ENCODE results near the gene SCAMP2.
A peak's percentile ranks its signal among the peaks of the same experiment; 100 is the strongest.
"Not testable (repeated sequence)": the region's sequence is repeated elsewhere in the genome, so short reads cannot be mapped to it uniquely, and the experiment has no call there.

The SCAMP2 gene

DNA sequence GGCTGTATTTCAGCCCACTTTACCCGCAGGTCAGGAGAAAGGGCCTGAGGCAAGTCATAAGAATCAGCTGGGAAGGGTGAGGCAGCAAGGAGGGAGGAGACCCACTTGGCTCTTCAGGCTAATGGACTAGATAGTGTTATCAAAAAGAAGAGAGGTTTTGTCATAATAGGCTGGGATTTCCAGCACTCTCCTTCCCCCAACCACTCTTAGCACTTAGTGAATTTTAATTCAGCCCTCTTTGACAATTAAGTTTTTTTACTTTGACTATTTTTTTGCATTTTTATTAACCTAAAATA lies 17.4 kb upstream of the SCAMP2 start:
- DNase-seq (ENCODE audit: low read depth), result no peak

DNA sequence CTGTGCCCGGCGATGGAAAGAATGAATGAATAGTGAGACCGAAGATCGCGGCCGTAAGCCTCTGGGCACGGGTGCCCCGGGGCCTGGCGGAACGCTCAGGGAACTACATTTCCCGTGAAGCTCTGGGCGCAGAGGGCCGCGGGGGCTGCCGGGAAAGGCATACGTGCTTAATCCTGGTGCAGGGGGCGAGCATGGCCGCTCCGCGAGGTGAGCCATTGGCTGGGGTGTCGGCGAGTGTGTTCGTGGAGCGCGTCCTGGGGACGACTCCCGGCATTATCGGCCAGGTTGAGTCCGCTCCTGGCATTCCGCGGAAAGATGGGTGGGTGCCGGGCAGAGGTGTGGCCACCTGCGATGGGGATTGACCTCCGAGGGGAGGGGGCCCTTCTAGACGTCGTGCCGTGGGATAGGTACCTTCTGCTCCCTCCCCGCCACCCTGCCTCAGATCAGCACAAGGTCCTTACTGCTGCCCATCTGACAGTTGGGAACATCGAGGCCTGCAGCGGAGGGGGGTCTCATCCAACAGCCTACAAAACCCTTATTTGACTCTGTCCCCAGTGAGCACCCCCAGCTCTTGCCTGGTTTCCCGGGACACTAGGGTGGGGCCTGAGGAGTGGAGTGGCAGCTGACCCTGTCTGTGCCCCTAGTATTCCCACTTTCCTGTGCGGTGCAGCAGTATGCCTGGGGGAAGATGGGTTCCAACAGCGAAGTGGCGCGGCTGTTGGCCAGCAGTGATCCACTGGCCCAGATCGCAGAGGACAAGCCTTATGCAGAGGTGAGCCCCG lies 16.9 kb upstream of the SCAMP2 start, which contains the start of gene MPI:
MPI (plus strand) TSS at position 160 of the 782 bp plus-strand sequence; CDS start at position 192, 32 bp downstream.
- peak; percentile 79 for DNase-seq (ENCODE audit: low read depth)

GRCh38 chr15:74889390-74889882 lies 16.3 kb upstream of the SCAMP2 start:
- no peak for DNase-seq (ENCODE audit: low read depth)

DNA sequence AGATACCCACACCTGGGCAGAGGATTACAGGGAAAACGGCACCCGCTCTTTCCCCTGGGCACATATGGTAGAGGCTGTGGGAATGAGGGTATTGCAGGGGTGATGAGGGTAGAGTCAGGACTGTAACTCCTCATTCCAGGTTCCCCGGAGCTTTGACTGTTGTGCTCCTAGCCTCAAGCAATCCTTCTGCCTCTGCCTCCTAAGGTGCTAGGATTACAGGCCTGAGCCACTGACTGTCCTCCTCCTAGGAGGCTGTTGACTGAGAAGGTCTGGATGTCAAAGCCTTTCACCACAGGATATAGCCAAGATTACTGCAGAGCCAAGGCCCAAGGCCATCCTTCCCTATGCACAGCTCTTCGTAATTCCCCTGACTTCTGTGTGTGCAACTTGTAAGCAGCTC lies 15.6 kb upstream of the SCAMP2 start:
- no peak for DNase-seq (ENCODE audit: low read depth)

GRCh38 chr15:74887537-74888193 lies 14.5 kb upstream of the SCAMP2 start:
- DNase-seq (ENCODE audit: low read depth), result not testable (repeated sequence)

DNA sequence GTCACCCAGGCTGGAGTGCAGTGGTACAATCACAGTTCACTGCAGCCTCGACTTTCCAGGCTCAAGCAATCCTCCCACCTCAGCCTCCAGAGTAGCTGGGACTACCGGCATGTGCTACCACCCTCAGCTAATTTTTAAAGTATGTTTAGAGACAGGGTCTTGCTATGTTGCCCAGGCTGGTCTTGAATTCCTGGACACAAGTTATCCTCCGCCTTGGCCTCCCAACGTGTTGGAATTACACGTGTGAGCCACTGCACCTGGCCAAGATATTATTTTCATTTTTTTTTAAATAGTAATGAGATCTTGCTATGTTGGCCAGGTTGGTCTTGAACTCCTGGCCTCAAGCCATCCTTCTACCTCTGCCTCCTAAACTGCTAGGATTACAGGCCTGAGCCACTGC lies 12.3 kb upstream of the SCAMP2 start:
- no peak for DNase-seq (ENCODE audit: low read depth)

- DNase-seq (ENCODE audit: low read depth), result no peak
Observed at GRCh38 chr15:74884428-74885223, 11.5 kb upstream of the SCAMP2 start.

DNA sequence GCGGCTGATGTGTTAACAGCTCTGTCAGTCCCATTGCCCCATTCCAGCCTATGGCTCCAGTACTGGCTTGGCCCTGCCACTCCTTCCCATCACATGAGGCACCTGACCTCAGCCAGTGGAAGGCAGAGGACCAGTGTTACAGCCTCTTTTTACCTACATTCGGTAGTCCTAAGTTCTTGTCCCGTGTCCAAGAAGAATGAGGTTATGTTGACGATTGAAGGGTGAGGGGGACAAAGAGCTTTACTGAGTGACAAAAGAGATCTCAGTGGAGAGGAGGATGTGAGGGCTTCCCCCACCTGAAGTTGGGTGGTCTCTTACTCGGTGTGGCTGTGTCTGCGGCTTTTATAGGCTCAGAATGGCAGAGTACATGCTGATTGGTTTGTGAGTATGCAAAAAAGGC lies 9.4 kb upstream of the SCAMP2 start:
- no peak for DNase-seq (ENCODE audit: low read depth)

GRCh38 chr15:74878273-74878672 lies 5.1 kb upstream of the SCAMP2 start:
- no peak for DNase-seq (ENCODE audit: low read depth)

- no peak for DNase-seq (ENCODE audit: low read depth)
Observed at GRCh38 chr15:74873756-74874424, 725 bp upstream of the SCAMP2 start.

DNA sequence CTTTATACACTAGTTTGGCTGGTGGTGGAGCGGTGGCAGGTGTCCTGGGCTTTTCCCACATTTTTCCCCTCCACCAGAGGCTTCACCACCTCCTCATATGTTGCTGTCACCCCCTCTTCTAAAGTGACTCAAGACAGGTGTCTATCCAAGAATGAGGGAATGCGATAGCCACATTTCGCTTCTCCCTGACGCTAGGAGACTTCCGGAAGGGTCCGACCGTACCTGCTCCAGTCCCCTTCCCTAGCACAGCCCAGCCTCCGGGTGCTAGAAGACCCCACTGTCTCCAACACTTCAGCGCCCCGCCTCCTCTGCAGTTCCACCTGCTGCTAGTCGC lies 496 bp downstream of the SCAMP2 start:
- DNase-seq (ENCODE audit: low read depth), result no peak

- no peak for DNase-seq (ENCODE audit: low read depth)
Observed at GRCh38 chr15:74870436-74871215, 2.5 kb downstream of the SCAMP2 start.

DNA sequence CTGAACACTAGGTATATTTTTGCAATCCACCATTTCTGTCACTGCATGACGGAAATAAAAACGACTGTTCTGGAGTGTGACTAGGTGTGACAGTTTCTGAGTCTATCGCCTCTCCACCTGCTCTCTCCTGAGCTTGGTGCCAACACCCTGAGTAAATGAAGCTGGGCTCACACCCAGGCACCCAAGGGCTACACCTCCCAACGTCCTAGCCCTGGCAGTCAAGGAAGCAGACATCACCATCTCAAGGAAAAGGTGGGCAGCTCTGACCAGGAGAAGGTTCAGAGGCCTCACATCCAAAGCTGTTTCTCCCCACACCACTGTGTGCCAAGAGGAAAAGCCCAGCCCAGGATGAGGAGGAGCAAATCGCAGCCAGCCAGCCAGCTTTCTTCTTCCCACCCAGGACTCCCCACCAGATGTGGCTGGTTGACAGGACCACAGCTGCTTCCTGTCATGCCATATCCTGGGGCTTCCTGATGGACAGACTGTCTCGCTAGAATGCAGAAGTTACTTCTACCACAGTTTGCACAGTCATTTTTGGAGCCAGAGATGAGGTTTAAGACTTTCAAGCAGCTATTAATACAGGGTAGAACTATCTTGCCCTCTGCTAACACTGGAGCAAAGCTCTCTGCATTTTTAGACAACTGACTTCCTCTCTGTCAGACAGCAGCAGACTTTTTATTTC lies 3.3 kb downstream of the SCAMP2 start:
- DNase-seq (ENCODE audit: low read depth), result no peak

DNA sequence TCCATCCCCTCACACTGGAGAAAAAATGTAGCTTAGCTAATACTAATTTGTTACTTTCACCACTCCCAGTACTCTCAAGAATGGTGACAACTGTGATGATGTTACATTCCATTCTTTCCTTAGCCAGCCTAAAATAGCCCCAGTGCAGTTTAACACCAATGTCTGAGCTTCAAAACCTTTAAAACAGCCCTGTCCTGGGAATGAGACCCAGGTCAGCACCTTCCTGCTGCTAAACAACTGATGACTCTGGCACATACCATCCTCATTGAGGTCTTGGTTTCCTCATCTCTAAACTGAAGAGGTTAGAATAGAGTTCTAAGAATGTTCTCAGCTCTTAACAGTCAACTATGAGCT lies 3.8 kb downstream of the SCAMP2 start:
- DNase-seq (ENCODE audit: low read depth), result no peak

DNA sequence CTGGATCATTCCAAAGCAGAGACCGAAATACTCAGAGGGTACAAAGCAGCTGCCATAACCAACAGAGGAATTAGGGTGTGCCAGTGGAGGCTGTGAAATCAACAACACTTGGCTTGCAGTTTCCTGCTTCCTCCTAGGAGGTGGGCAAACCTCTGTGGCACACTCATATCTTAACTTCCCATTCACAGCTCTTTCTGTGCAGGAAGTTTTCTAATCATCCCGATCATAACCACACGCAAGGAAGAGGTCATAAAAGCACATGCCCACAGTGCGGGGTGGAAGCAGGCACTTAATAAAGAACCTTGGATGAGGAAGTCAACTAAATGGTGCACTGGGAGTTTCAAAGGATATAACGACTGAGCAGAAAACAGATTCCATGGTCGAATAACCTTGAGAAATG lies 5.1 kb downstream of the SCAMP2 start:
- DNase-seq (ENCODE audit: low read depth), result no peak

GRCh38 chr15:74867466-74868038 lies 5.6 kb downstream of the SCAMP2 start:
- DNase-seq (ENCODE audit: low read depth), result no peak

DNA sequence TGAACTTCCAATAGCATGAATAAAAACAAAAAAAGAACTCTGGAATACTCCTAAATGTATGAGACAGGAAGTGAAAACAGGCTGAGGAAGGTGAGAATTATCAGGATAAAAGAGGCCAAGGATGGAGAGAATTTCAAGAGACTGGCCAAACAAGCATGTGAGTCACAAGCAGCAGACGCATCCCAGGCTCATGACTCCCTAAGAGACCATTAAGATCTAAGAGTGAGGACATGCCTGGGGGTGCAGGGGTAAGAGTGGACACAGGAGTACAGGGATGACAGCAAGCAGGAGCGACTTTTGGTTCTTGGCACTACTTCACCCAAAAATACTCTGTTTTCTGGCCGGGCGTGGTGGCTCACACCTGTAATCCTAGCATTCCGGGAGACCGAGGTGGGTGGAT lies 7.1 kb downstream of the SCAMP2 start:
- no peak for DNase-seq (ENCODE audit: low read depth)

DNA sequence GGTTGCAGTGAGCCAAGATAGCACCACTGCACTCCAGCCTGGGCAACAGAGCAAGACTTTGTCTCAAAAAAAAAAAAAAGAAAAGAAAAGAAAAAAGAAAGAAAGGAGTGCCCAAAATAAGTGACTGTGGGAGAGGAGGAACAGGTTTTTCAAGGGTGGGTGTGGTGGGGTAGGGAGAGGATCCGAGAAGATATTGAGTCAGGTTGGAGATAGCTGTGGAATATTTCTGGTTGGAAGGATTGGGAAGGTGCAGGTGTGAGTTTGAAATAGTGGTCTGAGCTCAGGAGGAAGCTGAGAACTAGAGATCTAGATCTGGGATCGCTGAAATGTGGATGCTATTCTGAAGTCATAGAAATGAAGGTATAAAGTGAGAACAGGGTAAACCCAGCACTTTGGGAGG lies 7.8 kb downstream of the SCAMP2 start:
- no peak for DNase-seq (ENCODE audit: low read depth)

DNA sequence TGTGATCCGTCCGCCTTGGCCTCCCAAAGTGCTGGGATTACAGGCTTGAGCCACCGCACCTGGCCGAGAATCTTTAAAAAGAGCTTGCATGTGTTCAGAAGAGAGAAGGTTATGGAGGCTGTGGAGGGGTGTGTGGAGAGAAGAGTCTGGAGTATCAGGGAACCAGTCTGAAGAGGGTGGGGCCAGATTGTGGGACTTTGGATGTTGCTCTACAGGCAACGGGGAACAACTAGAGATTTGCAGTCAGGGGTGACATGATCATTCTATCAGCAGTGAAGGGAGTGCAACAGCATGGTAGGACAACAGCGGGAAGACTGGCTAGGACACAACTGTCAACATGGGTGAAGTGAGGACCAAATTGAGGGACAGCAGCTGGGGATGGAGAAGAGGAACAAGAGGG lies 8.9 kb downstream of the SCAMP2 start:
- DNase-seq (ENCODE audit: low read depth), result no peak

DNA sequence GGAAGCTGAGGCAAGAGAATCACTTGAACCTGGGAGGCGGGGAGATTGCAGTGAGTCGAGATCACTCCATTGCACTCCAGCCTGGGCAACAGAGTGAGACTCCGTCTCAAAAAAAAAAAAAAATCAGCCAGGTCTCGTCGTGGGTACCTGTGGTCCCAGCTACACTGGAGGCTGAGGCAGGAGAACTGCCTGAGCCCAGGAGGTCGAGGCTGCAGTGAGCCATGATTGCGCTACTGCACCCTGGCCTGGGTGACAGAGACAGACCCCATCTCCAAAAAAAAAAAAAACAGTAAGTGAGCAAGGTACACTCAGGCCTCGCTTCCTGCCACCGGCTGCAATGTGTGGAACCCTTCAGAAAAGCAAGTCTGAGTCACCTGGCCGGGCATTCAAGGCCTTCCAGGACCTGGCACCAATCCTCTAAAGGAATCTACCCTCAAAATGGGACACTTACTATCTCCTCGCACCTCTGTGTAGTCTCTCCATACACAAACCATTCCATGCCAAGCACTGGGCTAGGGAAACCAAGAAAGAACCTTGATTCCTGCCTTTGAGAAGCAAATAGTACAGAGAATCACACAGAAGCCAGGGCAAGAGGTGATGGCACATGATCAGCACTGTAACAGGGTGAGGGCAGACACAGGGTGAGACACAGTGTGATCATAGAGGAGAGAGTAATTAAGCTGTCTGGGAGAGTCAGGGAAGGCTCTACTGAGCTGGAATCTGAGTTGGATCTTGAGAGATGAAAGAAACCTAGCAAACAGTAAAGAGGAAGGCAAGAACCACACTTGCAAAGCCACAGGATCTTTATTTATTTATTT lies 9.7 kb downstream of the SCAMP2 start:
- DNase-seq (ENCODE audit: low read depth), result no peak

Measured in stimulated activated CD4-positive, alpha-beta T cell treated with anti-CD3 and anti-CD28 coated beads, Interleukin-2, amount 100 ng/mL, for 4 hours (primary cell).